Measurements from ENCODE around the gene PSG7.
"Not testable (repeated sequence)": the region's sequence is repeated elsewhere in the genome, so short reads cannot be mapped to it uniquely, and the experiment has no call there.

The PSG7 gene

DNA sequence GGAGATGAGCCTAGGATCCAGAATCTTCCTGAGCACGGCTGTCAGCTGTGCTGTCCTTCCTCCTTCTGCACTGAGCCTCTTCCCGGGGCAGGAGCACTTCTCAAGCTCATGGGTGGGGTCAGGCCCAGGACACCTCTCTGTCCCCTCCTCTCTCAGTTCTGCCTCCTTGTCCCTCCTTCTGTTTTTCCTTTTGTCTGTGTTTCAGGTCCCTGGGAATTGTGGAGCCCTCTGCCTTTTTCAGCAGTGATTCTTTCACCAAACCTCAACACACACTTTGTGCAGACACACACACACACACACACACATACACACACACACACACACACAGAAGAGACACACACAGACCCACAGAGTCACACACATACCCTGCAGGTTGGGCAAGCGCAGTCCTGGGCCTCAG, at the start of gene PSG7:
TSS of gene PSG7 (minus strand) at position 101 of the 400 bp plus-strand sequence. CDS start 131 bp downstream, outside the sequence.
- not testable (repeated sequence) for DNase-seq

DNA sequence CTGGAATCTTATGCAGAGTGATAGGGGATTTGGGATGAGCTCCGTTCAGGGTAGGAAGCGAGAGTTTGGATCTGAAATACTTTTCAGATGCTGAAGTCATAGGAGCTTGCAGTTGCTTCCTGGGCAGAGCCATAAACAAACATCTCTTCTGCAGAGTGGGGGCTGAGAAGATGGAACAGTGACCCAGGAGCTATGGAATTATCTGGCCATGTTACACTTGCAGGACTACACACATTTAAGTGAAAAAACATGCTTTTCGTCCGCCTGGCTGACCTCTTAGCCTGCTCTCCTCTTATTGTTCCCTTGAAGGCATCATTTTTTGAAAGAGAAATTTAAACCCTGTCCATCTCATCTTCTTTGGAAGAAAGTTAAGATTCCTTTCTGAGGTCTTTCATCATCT, 48.6 kb upstream of the PSG7 start:
- DNase-seq, result no peak

DNA sequence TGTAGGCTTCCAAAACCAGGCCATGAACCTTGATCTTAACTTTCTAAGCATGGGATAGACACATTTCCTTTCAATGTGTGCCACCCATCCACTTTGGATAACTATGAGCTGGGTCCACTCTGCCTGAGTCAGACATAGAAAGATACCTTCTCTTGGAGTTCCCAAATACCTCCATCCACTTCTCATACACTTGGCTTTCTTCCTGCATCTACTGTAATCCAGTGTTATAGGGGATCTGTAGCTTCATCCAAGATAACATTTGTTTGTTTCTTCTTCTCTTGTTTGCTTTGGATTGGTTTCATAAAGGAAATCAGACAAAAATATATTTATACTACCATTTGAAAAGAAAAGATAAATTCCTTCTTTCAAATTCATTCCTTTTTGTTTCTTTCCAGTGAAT, 45.1 kb upstream of the PSG7 start:
- DNase-seq, result not testable (repeated sequence)

DNA sequence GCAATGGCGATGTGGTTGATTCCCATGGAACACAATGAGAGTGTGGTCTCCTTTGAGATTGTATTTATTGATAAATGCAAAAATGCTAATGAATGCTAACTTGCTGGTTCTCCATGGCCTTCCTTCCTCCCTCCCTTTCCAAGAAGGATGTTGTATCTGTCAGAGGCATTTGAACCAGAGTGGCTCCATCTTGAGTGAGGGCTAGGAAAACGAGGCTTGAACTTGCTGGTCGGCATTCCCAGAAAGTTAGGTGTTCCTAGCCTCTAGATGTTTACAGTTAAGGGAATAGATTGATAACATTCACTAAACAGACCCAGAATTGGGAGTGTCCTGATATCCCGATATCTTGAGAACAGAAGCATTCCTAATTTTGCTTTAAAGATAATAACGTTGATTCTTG, 34.4 kb upstream of the PSG7 start:
- DNase-seq, result not testable (repeated sequence)

GRCh38 chr19:42965176-42965575, 28.2 kb upstream of the PSG7 start:
- DNase-seq, result no peak

GRCh38 chr19:42961119-42961518, 24.1 kb upstream of the PSG7 start:
- no peak for DNase-seq

DNA sequence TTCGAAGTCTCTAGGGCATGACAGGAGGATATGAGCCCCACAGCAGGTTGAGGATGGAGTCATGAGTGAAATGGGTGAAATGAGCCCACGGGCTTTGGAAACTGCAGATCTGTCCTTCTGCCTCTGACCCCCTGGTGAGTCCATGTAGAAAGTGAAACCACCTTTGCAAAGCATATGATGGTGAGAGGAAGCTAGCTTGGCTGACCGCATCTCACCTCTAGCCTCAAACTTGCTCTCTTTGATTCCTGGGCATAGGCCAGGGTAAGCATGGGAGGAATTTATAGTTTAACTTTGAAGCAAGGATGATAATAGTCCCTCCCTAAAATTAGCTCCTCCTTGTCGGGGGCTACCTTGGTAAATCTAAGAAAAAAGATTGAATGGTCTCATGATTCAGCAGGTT, 15.1 kb upstream of the PSG7 start:
- DNase-seq, result not testable (repeated sequence)

- DNase-seq, result not testable (repeated sequence)
Observed at GRCh38 chr19:42951476-42951875, 14.5 kb upstream of the PSG7 start.

GRCh38 chr19:42942187-42942789, 5.3 kb upstream of the PSG7 start:
- no peak for DNase-seq

- not testable (repeated sequence) for DNase-seq
Observed at GRCh38 chr19:42934726-42935125, 2.3 kb downstream of the PSG7 start.

- DNase-seq, result not testable (repeated sequence)
Observed at GRCh38 chr19:42934183-42934582, 2.8 kb downstream of the PSG7 start.

DNA sequence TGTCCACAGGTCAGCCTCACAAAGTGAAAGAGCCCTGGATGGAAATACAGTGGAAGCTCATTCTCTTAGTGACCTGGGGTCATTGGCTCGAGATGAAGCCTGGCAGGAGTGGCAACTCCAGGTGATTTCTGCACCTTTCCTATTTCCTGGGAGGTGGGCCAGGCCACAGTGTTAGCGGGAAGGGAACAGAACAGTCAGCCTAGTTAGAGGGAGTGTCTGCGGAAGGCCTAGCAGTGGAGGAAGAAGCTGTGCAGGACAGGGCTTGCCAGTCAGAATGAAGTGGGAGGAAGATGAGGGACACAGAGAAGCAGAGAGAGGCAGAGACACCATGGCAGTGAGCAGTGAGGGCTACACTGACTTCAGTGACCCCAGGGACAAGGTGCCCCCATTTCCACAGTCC, 3.6 kb downstream of the PSG7 start:
- not testable (repeated sequence) for DNase-seq

- DNase-seq, result not testable (repeated sequence)
Observed at GRCh38 chr19:42932485-42933101, 4.4 kb downstream of the PSG7 start.

- not testable (repeated sequence) for DNase-seq
Observed at GRCh38 chr19:42930214-42930613, 6.8 kb downstream of the PSG7 start.

- DNase-seq, result no peak
Observed at GRCh38 chr19:42928896-42929295, 8.1 kb downstream of the PSG7 start.

DNA sequence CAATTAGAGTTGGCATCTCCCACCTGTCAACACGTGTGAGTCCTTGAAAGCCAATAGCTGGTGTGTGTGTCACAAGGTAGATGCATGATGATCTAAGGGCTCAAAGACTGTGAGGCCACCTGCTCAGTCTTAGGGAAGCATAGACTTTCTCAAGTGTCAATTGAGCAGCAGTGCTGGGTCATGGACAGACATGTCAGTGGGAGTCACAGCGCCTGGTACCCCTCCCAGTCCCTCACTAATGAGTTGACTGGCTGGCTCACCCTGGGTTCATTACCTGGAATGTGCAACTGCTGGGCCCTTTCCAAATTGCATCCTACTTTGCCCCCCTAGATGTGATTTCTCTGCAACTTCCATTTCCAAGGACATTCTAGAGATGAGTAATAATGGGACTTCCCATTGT, 10.2 kb downstream of the PSG7 start:
- no peak for DNase-seq

- peak; percentile 32 for DNase-seq
Observed at GRCh38 chr19:42923106-42923505, 13.9 kb downstream of the PSG7 start.

GRCh38 chr19:42920971-42921370, 16.0 kb downstream of the PSG7 start:
- not testable (repeated sequence) for DNase-seq

GRCh38 chr19:42919757-42920079, 17.3 kb downstream of the PSG7 start:
- DNase-seq, result no peak

DNA sequence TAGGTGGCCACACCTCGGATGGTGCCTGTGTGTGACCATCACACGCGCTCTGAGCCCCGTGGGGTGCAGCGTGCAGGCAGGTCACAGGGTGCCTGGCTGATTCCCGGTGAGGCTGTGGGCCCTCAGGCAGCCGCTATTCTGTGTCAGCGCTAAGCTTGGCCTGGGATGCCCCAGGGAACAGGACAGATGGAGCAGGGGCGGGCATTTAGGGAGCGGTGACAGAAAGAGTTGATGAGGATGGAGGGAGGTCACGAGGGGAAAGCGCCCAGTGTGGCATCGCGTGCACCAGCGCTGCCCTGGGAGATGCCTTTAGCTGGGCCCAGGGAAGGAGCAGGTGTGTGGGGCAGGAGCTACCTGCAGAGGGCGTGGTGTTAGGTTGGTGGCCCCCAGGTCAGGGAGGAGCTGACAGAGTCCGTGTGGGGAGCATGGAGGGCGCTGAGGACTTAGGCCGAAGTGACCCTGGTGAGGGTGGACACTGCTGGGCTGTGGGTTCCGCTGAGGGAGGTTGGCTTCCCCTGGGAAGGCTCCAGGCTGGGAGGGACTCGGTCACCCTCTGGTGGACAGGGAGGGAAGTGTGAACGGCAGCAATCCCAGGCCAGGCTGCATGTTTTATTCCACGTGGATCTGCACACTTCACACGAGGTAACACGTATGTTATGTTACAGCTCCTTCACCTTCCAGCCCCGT, 17.8 kb downstream of the PSG7 start:
- DNase-seq, result not testable (repeated sequence)

DNA sequence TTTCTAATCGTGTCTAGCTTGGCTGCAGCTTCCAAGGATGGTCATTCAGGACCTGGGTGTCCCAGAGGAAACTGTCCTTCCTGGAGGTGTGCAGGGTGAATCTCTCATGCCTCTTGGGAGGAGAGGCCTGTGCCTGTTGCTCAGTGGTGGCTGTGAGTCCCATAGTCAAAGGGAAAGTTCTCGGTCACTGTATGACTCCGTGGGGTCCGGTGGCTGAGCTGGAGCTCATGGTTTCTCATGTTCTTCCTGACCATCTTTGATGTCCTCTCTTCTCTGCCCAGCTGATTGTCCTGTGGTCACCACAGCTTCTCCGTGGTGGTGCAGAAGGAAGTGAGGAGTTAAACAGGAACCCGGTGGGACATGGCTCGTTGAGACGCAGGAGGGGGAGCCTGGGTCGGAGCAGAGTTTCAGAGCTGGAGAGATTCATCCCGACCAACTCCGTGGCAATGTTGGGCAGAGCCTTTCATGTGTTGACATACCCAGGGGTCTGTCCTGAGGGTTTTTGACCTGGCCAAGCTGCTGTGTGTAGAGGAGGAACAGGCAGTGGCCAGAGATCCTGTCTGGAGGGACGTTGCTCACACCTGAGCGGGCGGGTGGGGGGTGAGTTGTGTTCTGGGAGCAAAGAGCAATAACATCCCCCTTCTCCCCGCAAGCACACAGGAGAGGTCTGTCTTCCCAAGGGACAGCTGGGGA, 18.5 kb downstream of the PSG7 start:
- not testable (repeated sequence) for DNase-seq

GRCh38 chr19:42917634-42918033, 19.4 kb downstream of the PSG7 start, which contains the start of gene PSG6:
PSG6 (minus strand) TSS chr19:42917894; CDS start chr19:42917792, 102 bp downstream.
- not testable (repeated sequence) for DNase-seq

DNA sequence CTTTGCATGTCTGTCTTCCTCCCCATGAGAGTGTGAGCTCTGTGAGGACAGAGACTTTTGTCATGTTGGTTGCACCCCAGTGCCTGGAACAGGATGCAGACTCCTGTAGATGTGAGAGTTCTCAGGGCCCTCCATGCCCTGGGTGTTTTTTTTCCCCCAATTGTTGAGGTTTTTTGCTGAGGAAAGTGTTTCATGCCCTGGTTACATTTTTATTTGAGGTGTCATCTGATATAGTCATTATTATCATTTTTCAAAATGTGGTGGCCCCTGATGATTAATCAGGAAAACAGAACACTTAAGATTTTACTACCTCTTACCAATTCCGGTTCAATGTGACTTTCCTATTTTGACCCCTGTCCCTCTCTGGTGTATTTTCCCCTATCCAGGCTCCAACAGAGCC, 20.1 kb downstream of the PSG7 start:
- DNase-seq, result not testable (repeated sequence)

DNA sequence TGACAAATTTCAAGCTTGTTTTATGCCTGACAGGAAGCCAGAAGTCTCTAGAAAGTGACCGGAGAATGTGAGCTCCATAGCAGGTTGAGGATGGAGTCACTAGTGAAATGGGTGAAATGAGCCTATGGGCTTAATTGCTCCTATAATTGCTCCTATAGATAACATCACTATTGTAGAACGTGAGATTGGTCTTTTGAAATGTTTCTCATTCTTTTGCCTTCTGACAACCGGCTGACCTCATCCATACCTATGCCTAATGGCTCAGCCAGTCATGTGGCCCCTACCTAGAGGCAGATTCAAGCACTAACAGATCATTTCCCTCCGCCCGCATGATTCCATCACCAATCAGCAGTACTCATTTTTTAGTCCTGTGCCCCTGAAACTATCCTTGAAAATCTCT, 23.5 kb downstream of the PSG7 start:
- not testable (repeated sequence) for DNase-seq

Measured in RPMI8226 (cell line).